ENCODE data around the gene DPYD.

DPYD gene

DNA sequence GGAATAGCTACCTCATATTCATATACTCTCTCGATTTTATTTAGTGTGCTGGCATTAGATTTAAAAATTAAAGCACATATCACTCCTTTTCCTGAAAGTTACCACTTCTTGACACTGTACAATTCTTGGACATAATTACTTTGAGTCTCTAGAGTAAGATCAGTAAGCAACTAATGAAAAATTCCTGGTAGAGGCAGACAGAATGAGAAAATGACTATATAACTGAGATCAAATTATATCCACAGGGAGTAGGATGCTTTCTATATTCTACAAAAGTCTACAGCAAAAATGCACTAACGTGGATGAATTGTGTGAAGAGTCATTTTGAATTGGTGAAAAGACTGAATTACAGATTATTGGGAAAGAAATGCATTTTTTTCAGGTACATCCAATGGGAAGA is 753.6 kb downstream of the DPYD start:
- H3K9me2 ChIP-seq (replicated peaks; ENCODE audit: insufficient read depth, low read length): no peaks in the 10 kb centered on the region
- H3F3A ChIP-seq (ENCODE audit: insufficient read depth, low read length): no peaks in the 10 kb centered on the region
- H3K36me3 ChIP-seq (replicated peaks; ENCODE audit: insufficient read depth, low read length): no peaks in the 10 kb centered on the region
- no peak overlapping the region for H3K27ac ChIP-seq (ENCODE audit: low read length)
- no peaks in the 10 kb centered on the region for H3K4me1 ChIP-seq (ENCODE audit: low read length)
- H4K20me1 ChIP-seq (ENCODE audit: insufficient read depth, low read length): no peaks in the 10 kb centered on the region
- H2AFZ ChIP-seq (ENCODE audit: low read length): no peak overlapping the region
- H3K27me3 ChIP-seq (replicated peaks; ENCODE audit: insufficient read depth, low read length): no peaks in the 10 kb centered on the region
- DNase-seq: no peak
- TF ChIP-seq EZH2 (optimal IDR thresholded peaks at IDR 0.05; ENCODE audit: low read depth, low read length) (no peak), EZH2phosphoT487 (IDR thresholded peaks at IDR 0.05; ENCODE audit: low read length) (no peak)
- TF ChIP-seq, protein P1, sequence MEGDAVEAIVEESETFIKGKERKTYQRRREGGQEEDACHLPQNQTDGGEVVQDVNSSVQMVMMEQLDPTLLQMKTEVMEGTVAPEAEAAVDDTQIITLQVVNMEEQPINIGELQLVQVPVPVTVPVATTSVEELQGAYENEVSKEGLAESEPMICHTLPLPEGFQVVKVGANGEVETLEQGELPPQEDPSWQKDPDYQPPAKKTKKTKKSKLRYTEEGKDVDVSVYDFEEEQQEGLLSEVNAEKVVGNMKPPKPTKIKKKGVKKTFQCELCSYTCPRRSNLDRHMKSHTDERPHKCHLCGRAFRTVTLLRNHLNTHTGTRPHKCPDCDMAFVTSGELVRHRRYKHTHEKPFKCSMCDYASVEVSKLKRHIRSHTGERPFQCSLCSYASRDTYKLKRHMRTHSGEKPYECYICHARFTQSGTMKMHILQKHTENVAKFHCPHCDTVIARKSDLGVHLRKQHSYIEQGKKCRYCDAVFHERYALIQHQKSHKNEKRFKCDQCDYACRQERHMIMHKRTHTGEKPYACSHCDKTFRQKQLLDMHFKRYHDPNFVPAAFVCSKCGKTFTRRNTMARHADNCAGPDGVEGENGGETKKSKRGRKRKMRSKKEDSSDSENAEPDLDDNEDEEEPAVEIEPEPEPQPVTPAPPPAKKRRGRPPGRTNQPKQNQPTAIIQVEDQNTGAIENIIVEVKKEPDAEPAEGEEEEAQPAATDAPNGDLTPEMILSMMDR (IDR thresholded peaks at IDR 0.05; ENCODE audit: low read length): no peak
- no peaks in the 10 kb centered on the region for H3K79me2 ChIP-seq (ENCODE audit: low read length)
- no peak overlapping the region for H3K9ac ChIP-seq (ENCODE audit: low read length)
- H3K4me2 ChIP-seq (ENCODE audit: low read depth, low read length): no peak overlapping the region
- no peaks in the 10 kb centered on the region for H3K9me3 ChIP-seq (replicated peaks; ENCODE audit: insufficient read depth, low read length)
- H3K4me3 ChIP-seq (ENCODE audit: low read length): no peak overlapping the region

DNA sequence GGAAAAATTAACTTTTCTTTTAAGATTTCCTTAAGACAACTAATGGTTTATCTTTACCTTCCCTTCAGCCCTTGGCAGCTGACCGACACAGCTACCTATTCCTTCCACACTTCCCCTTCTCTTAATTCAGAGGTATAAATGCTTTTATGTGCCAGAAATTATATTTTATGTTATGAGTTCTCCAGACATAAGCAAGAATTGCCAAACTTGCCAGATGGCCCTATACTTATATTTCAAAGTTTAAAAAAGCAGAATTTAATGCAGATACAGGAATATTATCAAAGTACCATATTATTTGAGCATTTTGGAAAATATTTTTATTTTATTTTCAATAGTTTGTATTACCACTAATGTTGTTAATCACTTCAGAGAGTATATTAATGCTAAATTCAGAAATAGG is 754.2 kb downstream of the DPYD start:
- Histone ChIP-seq H3K9me3 (replicated peaks; ENCODE audit: insufficient read depth, low read length) (no peaks in the 10 kb centered on the region), H3K4me3 (ENCODE audit: low read length) (no peak overlapping the region), H3K9me2 (replicated peaks; ENCODE audit: insufficient read depth, low read length) (no peaks in the 10 kb centered on the region), H3K4me1 (ENCODE audit: low read length) (no peaks in the 10 kb centered on the region), H3K9ac (ENCODE audit: low read length) (no peak overlapping the region), H3K79me2 (ENCODE audit: low read length) (no peaks in the 10 kb centered on the region), H3K4me2 (ENCODE audit: low read depth, low read length) (no peak overlapping the region), H3K36me3 (replicated peaks; ENCODE audit: insufficient read depth, low read length) (no peaks in the 10 kb centered on the region), H2AFZ (ENCODE audit: low read length) (no peak overlapping the region), H4K20me1 (ENCODE audit: insufficient read depth, low read length) (no peaks in the 10 kb centered on the region), H3F3A (ENCODE audit: insufficient read depth, low read length) (no peaks in the 10 kb centered on the region), H3K27me3 (replicated peaks; ENCODE audit: insufficient read depth, low read length) (no peaks in the 10 kb centered on the region), H3K27ac (ENCODE audit: low read length) (no peak overlapping the region)
- no peak for TF ChIP-seq EZH2phosphoT487 (IDR thresholded peaks at IDR 0.05; ENCODE audit: low read length)
- TF ChIP-seq EZH2 (optimal IDR thresholded peaks at IDR 0.05; ENCODE audit: low read depth, low read length): no peak
- TF ChIP-seq, protein P1 (IDR thresholded peaks at IDR 0.05; ENCODE audit: low read length): no peak
- DNase-seq: no peak

GRCh38 chr1:97164276-97164639 is 756.6 kb downstream of the DPYD start:
- no peaks in the 10 kb centered on the region for H3F3A ChIP-seq (ENCODE audit: insufficient read depth, low read length)
- no peaks in the 10 kb centered on the region for H3K36me3 ChIP-seq (replicated peaks; ENCODE audit: insufficient read depth, low read length)
- no peak overlapping the region for H2AFZ ChIP-seq (ENCODE audit: low read length)
- H3K27me3 ChIP-seq (replicated peaks; ENCODE audit: insufficient read depth, low read length): no peaks in the 10 kb centered on the region
- H4K20me1 ChIP-seq (ENCODE audit: insufficient read depth, low read length): no peaks in the 10 kb centered on the region
- no peak overlapping the region for H3K4me3 ChIP-seq (ENCODE audit: low read length)
- no peaks in the 10 kb centered on the region for H3K9me2 ChIP-seq (replicated peaks; ENCODE audit: insufficient read depth, low read length)
- H3K4me2 ChIP-seq (ENCODE audit: low read depth, low read length): no peak overlapping the region
- no peaks in the 10 kb centered on the region for H3K79me2 ChIP-seq (ENCODE audit: low read length)
- no peak overlapping the region for H3K9ac ChIP-seq (ENCODE audit: low read length)
- no peaks in the 10 kb centered on the region for H3K9me3 ChIP-seq (replicated peaks; ENCODE audit: insufficient read depth, low read length)
- no peak overlapping the region for H3K27ac ChIP-seq (ENCODE audit: low read length)
- DNase-seq: no peak
- TF ChIP-seq, protein P1 (IDR thresholded peaks at IDR 0.05; ENCODE audit: low read length): no peak
- TF ChIP-seq EZH2phosphoT487 (IDR thresholded peaks at IDR 0.05; ENCODE audit: low read length) (no peak), EZH2 (optimal IDR thresholded peaks at IDR 0.05; ENCODE audit: low read depth, low read length) (no peak)
- no peaks in the 10 kb centered on the region for H3K4me1 ChIP-seq (ENCODE audit: low read length)
